Caco-2 (cell line): ENCODE measurements around the gene ABT1. TPM values are rescaled to one million over a fixed set of nuclear protein-coding genes. Genes with fewer than 3 reads are reported as not detected.

Source experiments
- BruUV-seq: library from RNA; stranded (reverse); fragments of 400-500 nt; replicated peaks from 2 replicates; lab custom pipeline; 2021; lab: Mats Ljungman, UMichigan
- CTCF ChIA-PET: fragments of 300-600 bp; sonication (Branson Sonifier 250); formaldehyde crosslinking; loops from one replicate; lab custom pipeline; 2022; ENCODE audit warnings: antibody characterized with exemption; lab: Charles Lee
- POLR2A ChIA-PET: fragments of 300-600 bp; sonication (Branson Sonifier 250); formaldehyde crosslinking; loops from one replicate; lab custom pipeline; 2022; ENCODE audit warnings: antibody characterized with exemption; lab: Charles Lee
- DNase-seq, 2 experiments: peaks; one replicate each; pipeline versions ENCODE4 v3.0.0 to v3.0.0-alpha.2; 2020 to 2022
- H3K27me3 ChIP-seq: replicated peaks from 2 replicates; pipeline ENCODE4 v1.6.0; 2011; ENCODE audit warnings: low read length; ENCODE audit not compliant: control insufficient read depth, insufficient read depth
- H3K36me3 ChIP-seq: 2 replicates; pipeline ENCODE4 v1.5.1; 2011; ENCODE audit warnings: low read length; ENCODE audit not compliant: control insufficient read depth, insufficient read depth
- H3K4me1 ChIP-seq: fragments of 250-450 bp; sonication (Bioruptor Pico); 2 replicates; pipeline ENCODE4 v1.5.1; 2020; ENCODE audit warnings: mild to moderate bottlenecking
- H3K4me3 ChIP-seq: 2 replicates; pipeline ENCODE4 v1.5.1; 2011; ENCODE audit warnings: low read depth, mild to moderate bottlenecking, control low read depth, low read length
- H3K9me3 ChIP-seq: fragments of 250-450 bp; sonication (Bioruptor Pico); 2 replicates; pipeline ENCODE4 v1.5.1; 2020; ENCODE audit warnings: mild to moderate bottlenecking, moderate library complexity
- H3K27ac Mint-ChIP-seq: one replicate; pipeline ENCODE4 v1.8.0; 2022; ENCODE audit warnings: mixed read lengths; ENCODE audit not compliant: unreplicated experiment
- H3K27me3 Mint-ChIP-seq: one replicate; pipeline ENCODE4 v1.8.0; 2022; ENCODE audit warnings: mixed read lengths; ENCODE audit not compliant: insufficient read depth, unreplicated experiment
- H3K36me3 Mint-ChIP-seq: one replicate; pipeline ENCODE4 v1.8.0; 2022; ENCODE audit warnings: mild to moderate bottlenecking, mixed read lengths; ENCODE audit not compliant: insufficient read depth, unreplicated experiment
- H3K4me1 Mint-ChIP-seq: one replicate; pipeline ENCODE4 v1.8.0; 2022; ENCODE audit warnings: low read depth, mixed read lengths; ENCODE audit not compliant: unreplicated experiment
- H3K4me3 Mint-ChIP-seq: one replicate; pipeline ENCODE4 v1.8.0; 2022; ENCODE audit warnings: mild to moderate bottlenecking, moderate library complexity, mixed read lengths; ENCODE audit not compliant: unreplicated experiment
- H3K9me3 Mint-ChIP-seq: one replicate; pipeline ENCODE4 v1.8.0; 2022; ENCODE audit warnings: mixed read lengths; ENCODE audit not compliant: unreplicated experiment
- intact Hi-C: fragments of 100-400 bp; cut with micrococcal nuclease; formaldehyde crosslinking; loops from one replicate; pipeline ENCODE4 v1.10.0; 2022; ENCODE audit not compliant: unreplicated experiment
- total RNA-seq: library from RNA; stranded (reverse); gene quantifications from 2 replicates; pipeline ENCODE4 v1.2.3, GENCODE V29; 2022
- TF ChIP-seq, protein P1 (sequence below), 2 experiments: fragments of 200-600 bp in 1 of 2; IDR thresholded peaks; 1 replicate in 1 of 2; 2 replicates in 1 of 2; pipeline versions ENCODE4 v1.5.1 to v1.8.0; 2011 to 2022; ENCODE audit warnings: antibody characterized with exemption in 1 of 2, control low read depth in 1 of 2, inconsistent platforms in 1 of 2, low read depth in 1 of 2, low read length in 1 of 2, mild to moderate bottlenecking in 1 of 2, moderate library complexity in 1 of 2; ENCODE audit not compliant: insufficient read depth in 1 of 2, severe bottlenecking in 1 of 2, unreplicated experiment in 1 of 2

Gene ABT1
- total RNA-seq, 1 experiment from 2014 or later: 15.1 TPM

DNA sequence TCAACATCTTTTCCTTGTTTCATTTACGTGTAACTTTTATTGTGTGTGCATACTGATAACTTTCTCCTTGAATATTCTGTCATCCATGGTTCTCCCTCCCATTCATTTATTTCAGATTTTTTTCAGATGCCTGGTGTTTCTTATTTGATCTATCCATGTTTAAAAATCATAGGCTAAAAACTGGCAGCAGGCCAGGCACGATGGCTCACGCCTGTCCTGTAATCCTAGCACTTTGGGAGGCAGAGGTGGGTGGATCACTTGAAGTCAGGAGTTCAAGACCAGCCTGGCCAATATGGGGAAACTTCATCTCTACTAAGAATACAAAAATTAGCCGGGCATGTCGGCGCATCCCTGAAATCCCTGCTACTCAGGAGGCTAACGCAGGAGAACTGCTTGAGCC, 31.1 kb downstream of the ABT1 start:
- POLR2A ChIA-PET: no interaction called here
- TF ChIP-seq, protein P1, sequence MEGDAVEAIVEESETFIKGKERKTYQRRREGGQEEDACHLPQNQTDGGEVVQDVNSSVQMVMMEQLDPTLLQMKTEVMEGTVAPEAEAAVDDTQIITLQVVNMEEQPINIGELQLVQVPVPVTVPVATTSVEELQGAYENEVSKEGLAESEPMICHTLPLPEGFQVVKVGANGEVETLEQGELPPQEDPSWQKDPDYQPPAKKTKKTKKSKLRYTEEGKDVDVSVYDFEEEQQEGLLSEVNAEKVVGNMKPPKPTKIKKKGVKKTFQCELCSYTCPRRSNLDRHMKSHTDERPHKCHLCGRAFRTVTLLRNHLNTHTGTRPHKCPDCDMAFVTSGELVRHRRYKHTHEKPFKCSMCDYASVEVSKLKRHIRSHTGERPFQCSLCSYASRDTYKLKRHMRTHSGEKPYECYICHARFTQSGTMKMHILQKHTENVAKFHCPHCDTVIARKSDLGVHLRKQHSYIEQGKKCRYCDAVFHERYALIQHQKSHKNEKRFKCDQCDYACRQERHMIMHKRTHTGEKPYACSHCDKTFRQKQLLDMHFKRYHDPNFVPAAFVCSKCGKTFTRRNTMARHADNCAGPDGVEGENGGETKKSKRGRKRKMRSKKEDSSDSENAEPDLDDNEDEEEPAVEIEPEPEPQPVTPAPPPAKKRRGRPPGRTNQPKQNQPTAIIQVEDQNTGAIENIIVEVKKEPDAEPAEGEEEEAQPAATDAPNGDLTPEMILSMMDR (IDR thresholded peaks at IDR 0.05; ENCODE audit: insufficient read depth in 1 of 2, low read depth in 1 of 2, low read length in 1 of 2, severe bottlenecking in 1 of 2, unreplicated experiment in 1 of 2): no peak
- H3K4me1 Mint-ChIP-seq: no peaks in the 10 kb centered on the region
- H3K4me1 ChIP-seq: no peaks in the 10 kb centered on the region
- no peaks in the 10 kb centered on the region for H3K36me3 ChIP-seq
- H3K27me3 ChIP-seq: no peaks in the 10 kb centered on the region
- intact Hi-C loops: no loop called here
- no peak overlapping the region for H3K27ac Mint-ChIP-seq
- no TSS peak for BruUV-seq
- DNase-seq: no peak
- no peaks in the 10 kb centered on the region for H3K27me3 Mint-ChIP-seq
- H3K4me3 ChIP-seq: no peak overlapping the region
- no peaks in the 10 kb centered on the region for H3K9me3 ChIP-seq
- CTCF ChIA-PET: no interaction called here
- no peak overlapping the region for H3K4me3 Mint-ChIP-seq
- peaks cover 10% of the 10 kb centered on the region for H3K9me3 Mint-ChIP-seq
- no peaks in the 10 kb centered on the region for H3K36me3 Mint-ChIP-seq

DNA sequence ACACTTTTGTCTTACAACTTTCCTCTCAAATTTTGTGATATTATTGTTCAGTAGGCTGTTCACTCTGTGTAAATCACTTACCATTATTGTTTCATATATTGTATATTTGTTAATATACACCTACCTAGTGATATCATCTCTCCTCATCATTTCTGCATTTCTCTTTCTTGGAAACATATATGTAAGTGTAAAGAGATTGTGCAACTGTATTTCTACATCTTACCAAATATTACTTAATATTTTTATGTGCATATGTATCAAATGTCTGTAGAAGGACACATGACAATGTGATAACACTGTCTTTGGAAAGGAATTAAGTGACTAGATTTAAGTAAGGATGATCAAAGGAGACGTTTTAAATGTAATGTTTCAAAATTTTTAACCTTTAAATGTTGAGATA, 32.6 kb downstream of the ABT1 start:
- Histone ChIP-seq H3K9me3 (no peaks in the 10 kb centered on the region), H3K36me3 (no peaks in the 10 kb centered on the region; the same call in 1 of the 2 replicates), H3K4me1 (no peaks in the 10 kb centered on the region), H3K4me3 (no peak overlapping the region), H3K27me3 (no peaks in the 10 kb centered on the region)
- H3K36me3 Mint-ChIP-seq: peaks cover 7% of the 10 kb centered on the region
- no peaks in the 10 kb centered on the region for H3K27me3 Mint-ChIP-seq
- H3K4me3 Mint-ChIP-seq: no peak overlapping the region
- CTCF ChIA-PET: no interaction called here
- TF ChIP-seq, protein P1 (IDR thresholded peaks at IDR 0.05; ENCODE audit: insufficient read depth in 1 of 2, low read depth in 1 of 2, low read length in 1 of 2, severe bottlenecking in 1 of 2, unreplicated experiment in 1 of 2): no peak
- BruUV-seq: no TSS peak
- no peaks in the 10 kb centered on the region for H3K9me3 Mint-ChIP-seq
- intact Hi-C loops: no loop called here
- H3K27ac Mint-ChIP-seq: no peak overlapping the region
- POLR2A ChIA-PET: no interaction called here
- no peaks in the 10 kb centered on the region for H3K4me1 Mint-ChIP-seq
- DNase-seq: no peak

DNA sequence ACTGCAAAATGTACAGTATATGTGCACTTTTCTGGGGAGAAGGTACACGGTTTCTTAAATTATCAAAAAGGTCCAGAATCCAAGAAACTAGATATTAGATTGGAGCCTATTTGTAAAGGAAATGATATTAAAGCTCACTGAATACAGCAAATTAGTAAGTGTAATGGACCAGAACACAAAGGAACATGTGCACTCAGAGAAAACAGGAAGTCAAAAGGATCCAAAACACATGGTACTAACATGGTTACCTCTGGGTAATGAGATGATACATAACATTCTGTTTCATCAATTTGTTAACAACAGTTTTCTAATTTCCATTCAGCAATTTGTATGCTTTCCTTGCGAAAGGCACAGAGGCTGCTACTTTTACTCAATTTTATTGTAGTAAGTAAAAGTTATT, 44.1 kb downstream of the ABT1 start:
- intact Hi-C loops: no loop called here
- no peaks in the 10 kb centered on the region for H3K27me3 Mint-ChIP-seq
- H3K27ac Mint-ChIP-seq: peak overlapping the region; percentile 23
- peaks cover 69% of the 10 kb centered on the region for H3K36me3 Mint-ChIP-seq
- H3K9me3 ChIP-seq: peaks cover 28% of the 10 kb centered on the region
- H3K4me1 ChIP-seq: peaks cover 24% of the 10 kb centered on the region
- H3K4me1 Mint-ChIP-seq: peaks cover 23% of the 10 kb centered on the region
- no TSS peak for BruUV-seq
- peak overlapping the region; percentile 10 for H3K4me3 Mint-ChIP-seq
- H3K27me3 ChIP-seq: no peaks in the 10 kb centered on the region
- no peak overlapping the region for H3K4me3 ChIP-seq
- ChIA-PET CTCF (no interaction called here), POLR2A (no interaction called here)
- H3K9me3 Mint-ChIP-seq: peaks cover 35% of the 10 kb centered on the region
- peaks cover 9% of the 10 kb centered on the region; the same call in 1 of the 2 replicates for H3K36me3 ChIP-seq
- DNase-seq: no peak
- TF ChIP-seq, protein P1 (IDR thresholded peaks at IDR 0.05; ENCODE audit: insufficient read depth in 1 of 2, low read depth in 1 of 2, low read length in 1 of 2, severe bottlenecking in 1 of 2, unreplicated experiment in 1 of 2): no peak
